Measurements from ENCODE around the gene MAST2. TPM values are rescaled to one million over a fixed set of nuclear protein-coding genes. Genes with fewer than 3 reads are reported as not detected.
"Not testable (repeated sequence)": the region's sequence is repeated elsewhere in the genome, so short reads cannot be mapped to it uniquely, and the experiment has no call there.

MAST2 gene
- total RNA-seq, 1 donor from 2014 or later: 34.2 TPM

- DNase-seq (ENCODE audit: extremely low read depth, low read depth, low spot score): no peak
Measured at GRCh38 chr1:45930258-45931150, 127.1 kb downstream of the MAST2 start.

- not testable (repeated sequence) for DNase-seq (ENCODE audit: extremely low read depth, low read depth, low spot score)
Measured at GRCh38 chr1:45932205-45932604, 128.8 kb downstream of the MAST2 start.

- DNase-seq (ENCODE audit: extremely low read depth, low read depth, low spot score): no peak
Measured at GRCh38 chr1:45934947-45935346, 131.5 kb downstream of the MAST2 start.

DNA sequence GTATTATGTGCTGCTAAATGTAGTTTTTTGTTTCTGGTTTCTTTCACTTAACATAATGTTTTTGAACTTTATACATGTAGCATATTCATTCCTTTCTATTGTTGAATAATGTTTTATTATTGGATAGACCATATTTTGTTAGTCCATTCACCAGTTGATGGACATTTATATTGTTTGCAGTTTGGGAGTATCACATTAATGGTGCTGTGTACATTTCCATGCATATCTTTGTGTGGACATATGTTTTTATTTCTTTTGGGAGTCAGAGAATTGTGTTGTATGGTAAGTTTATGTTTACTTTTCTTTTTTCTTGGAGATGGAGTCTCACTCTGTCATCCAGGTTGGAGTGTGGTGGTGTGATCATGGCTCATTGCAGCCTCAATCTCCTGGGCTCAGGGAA is 134.6 kb downstream of the MAST2 start:
- DNase-seq (ENCODE audit: extremely low read depth, low read depth, low spot score): no peak

- no peak for DNase-seq (ENCODE audit: extremely low read depth, low read depth, low spot score)
Measured at GRCh38 chr1:45942411-45942810, 139.0 kb downstream of the MAST2 start.

GRCh38 chr1:45943185-45943584 is 139.8 kb downstream of the MAST2 start:
- no peak for DNase-seq (ENCODE audit: extremely low read depth, low read depth, low spot score)

- DNase-seq (ENCODE audit: extremely low read depth, low read depth, low spot score): no peak
Measured at GRCh38 chr1:45945426-45945825, 142.0 kb downstream of the MAST2 start.

DNA sequence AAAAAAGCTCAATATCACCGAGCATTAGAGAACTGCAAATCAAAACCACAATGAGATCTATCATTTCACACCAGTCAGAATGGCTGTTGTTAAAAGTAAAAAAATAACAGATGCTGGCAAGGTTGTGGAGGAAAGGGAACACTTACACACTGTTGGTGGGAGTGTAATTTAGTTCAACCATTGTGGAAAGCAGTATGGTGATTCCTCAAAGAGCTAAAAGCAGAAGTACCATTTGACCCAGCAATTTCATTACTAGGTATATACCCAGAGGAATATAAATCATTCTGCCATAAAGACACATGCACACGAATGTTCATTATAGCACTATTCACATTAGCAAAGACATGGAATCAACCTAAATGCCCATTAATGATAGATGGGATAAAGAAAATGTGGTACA is 146.1 kb downstream of the MAST2 start:
- DNase-seq (ENCODE audit: extremely low read depth, low read depth, low spot score): not testable (repeated sequence)

- DNase-seq (ENCODE audit: extremely low read depth, low read depth, low spot score): no peak
Measured at GRCh38 chr1:45952072-45952471, 148.7 kb downstream of the MAST2 start.

DNA sequence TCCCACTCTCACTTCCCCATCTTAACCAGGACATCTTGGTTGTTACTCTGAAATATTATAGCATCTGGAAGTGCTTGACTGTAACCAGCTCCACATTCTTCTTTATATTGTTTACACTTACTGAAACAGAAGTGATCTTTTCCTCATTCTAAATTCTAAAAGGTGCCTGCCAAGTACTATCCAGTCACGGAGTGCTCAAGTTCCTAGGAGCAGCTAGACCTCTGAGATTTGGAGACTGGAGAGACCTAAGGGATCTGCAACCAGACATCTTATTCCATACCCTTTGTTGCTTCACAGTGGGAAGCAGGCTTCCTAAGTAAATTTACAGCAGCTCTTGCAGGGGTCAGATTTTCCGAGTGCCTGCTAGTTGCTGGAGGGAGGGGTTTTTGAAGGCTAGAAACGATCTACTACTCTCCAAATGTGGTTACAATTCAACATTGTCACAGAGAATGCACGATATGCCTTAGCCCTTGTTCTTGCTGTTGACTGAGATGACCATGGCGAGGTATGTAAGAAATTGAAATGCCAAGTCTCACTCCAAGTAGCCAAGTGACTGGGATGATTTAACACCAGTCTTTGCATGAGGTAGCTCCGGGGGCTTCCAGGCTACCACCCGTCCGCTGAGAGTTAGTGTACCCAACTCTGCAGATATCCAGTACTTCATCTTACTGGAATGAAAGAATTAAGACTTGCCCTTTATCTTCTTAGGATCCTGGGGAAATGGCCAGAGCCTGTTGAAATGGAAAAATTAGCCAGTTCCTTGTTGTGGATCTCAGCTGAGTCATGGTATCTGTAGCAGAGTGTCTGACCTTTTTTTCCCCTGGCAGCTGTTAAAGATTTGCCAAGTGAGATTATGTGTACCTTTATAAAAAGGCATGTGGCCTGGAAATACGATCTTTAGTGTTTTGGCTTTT is 150.8 kb downstream of the MAST2 start:
- DNase-seq (ENCODE audit: extremely low read depth, low read depth, low spot score): no peak

DNA sequence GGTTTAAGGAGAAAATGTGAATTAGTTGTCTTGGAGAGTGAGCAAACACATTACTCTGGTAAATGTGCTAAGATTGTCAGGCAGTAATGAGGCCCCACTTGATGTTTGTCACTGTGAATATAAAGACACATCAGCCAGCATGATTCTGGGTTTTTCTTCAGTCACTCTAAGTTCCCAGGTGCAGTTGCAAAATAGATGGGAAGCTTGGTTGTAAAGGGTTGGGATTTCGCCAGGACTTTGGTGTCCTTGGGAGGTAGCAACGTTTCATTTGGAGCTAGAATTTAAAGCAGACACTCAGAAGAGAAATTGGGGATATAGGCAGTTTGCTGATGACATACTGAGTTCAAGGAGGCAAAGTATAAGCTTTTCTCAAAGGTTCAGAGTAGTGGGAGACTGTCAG is 154.3 kb downstream of the MAST2 start:
- DNase-seq (ENCODE audit: extremely low read depth, low read depth, low spot score): no peak

DNA sequence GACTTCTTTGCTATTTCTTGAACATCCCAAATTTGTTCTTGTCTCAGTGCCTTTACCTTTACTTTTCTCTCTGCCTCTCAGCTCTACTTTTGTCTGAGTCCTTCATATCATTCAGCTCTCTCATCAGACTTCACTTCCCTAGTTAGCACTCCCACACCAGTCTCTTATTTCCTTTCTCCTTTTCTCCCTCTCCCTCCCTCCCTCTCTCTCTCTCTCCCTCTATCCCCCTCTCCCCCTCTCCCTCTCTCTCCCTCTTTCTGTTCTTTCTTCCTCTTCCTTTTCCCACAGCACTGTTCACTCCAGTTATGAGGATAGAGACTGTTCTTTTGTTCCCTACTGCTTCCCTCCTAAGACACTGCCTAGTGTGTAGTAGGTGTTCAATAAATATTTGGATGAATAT is 154.9 kb downstream of the MAST2 start:
- DNase-seq (ENCODE audit: extremely low read depth, low read depth, low spot score): no peak

DNA sequence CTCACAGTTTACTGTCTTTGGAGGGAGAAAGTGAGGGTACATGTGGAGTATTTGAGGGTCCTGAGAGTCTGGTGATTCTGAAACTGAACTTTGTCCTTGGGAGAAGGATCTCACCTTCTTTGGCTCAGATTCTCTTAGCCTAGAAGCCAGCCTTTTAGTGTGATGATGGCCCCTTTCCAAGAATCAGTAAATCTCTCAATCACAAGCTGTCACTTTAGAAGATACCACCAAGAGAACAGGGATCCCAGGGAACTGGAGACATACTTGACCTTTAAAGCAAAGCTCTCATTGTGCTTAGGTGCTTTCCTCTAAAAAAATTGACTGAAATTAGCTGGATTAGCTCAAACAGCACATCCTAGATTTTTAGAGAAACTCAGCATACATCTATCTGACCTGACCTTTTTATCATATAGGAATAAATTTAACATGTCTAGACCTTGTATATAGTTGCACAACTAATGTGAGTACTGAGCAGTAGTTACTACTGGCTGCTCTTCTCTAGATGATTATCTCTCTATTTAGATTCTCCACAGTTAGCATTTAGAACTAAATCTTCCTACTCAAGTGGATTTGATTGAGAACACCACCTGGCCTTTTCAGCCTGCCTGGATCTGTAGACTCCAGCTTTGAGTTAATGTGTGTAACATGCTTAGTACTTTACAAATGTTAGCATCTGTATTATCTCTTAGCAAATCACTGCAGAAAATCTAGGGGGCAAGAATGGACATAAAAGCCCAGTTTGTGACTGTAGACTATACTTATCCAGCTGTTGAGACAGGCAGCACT is 157.7 kb downstream of the MAST2 start:
- no peak for DNase-seq (ENCODE audit: extremely low read depth, low read depth, low spot score)

DNA sequence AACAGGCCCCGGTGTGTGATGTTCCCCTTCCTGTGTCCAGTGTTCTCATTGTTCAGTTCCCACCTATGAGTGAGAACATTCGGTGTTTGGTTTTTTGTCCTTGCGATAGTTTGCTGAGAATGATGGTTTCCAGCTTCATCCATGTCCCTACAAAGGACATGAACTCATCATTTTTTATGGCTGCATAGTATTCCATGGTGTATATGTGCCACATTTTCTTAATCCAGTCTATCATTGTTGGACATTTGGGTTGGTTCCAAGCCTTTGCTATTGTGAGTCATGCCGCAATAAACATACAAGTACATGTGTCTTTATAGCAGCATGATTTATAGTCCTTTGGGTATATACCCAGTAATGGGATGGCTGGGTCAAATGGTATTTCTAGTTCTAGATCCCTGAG is 158.5 kb downstream of the MAST2 start:
- DNase-seq (ENCODE audit: extremely low read depth, low read depth, low spot score): not testable (repeated sequence)

GRCh38 chr1:45968941-45969666 is 165.7 kb downstream of the MAST2 start:
- DNase-seq (ENCODE audit: extremely low read depth, low read depth, low spot score): no peak

DNA sequence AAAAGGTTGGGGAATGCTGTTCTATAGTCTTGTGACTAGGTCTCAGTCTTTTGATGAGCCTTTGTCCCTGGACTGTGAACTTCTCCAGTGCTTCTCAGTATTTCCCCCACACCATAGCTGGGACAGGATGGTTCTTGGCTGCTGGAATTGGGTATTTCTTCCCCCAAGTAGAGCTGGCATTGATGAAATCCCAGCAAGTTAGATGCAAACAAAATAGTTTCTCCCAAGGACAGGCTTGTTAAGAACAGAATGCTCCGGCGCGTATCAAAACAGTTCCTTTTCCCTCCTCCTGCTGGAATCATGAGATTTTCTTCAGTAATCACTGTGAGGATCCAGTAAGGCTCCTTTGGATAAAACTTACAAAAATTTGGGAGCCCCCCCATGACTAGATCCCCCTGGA is 166.5 kb downstream of the MAST2 start:
- DNase-seq (ENCODE audit: extremely low read depth, low read depth, low spot score): no peak

DNA sequence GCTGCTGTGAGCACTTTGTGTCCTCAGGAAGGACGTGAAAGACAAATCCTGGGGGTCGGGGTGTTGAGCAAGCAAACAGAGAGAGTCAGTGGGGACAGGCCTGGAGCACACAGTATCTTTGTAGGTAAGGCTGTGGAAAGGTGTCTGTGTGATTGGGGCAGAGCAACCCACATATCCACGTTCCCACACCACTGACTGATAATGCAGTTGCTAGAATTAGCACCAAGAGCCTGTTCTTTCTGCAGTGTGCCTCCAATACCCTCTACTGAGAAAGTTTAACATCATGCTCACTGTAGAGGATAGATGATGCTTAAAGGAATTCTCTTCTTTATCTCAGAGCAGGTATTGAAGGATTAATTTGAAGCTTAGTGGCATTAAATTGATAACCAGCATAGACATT is 167.9 kb downstream of the MAST2 start:
- no peak for DNase-seq (ENCODE audit: extremely low read depth, low read depth, low spot score)

DNA sequence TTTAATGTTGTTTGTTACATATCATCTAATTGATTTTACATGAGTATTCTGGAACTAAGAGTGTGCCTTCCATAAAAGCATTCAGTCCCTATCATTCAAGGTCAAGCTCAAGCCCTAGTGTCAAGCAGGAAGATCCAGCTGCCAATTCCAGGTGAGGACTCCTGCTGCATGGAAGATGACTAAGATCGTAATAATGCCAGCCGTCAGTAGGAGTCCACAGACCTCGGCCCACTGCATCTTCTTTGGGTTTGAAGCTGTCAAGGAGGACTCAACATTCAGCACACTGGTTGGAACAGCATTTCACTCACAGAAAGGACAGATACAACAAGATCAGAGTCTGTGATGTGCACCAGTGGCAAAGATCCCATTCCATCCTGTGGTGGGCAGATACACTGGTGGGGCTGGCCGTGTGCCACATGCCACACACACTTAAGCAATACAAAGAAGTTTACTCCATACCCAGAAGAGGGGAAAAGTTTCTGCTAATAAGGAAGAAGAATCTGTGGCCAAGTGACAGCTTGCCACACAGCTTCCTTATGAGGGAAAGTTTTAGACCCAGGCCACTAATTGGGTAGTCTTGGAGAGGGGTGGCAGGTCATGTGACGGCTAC is 168.6 kb downstream of the MAST2 start:
- no peak for DNase-seq (ENCODE audit: extremely low read depth, low read depth, low spot score)

- no peak for DNase-seq (ENCODE audit: extremely low read depth, low read depth, low spot score)
Measured at GRCh38 chr1:45972621-45973020, 169.2 kb downstream of the MAST2 start.

GRCh38 chr1:45973121-45973520 is 169.7 kb downstream of the MAST2 start:
- DNase-seq (ENCODE audit: extremely low read depth, low read depth, low spot score): no peak
